Stimulated activated CD4-positive, alpha-beta T cell treated with anti-CD3 and anti-CD28 coated beads, Interleukin-15, amount 100 ng/mL, for 24 hours (primary cell): Measurements from ENCODE around the gene MAML3.

Experiments used
- DNase-seq: peaks from one replicate; pipeline ENCODE4 v3.0.0-alpha.2; 2020

MAML3 gene

GRCh38 chr4:139853309-139853708, 300.7 kb downstream of the MAML3 start:
- DNase-seq = no peak

- no peak for DNase-seq
Measured at GRCh38 chr4:139852612-139853269, 301.2 kb downstream of the MAML3 start.

GRCh38 chr4:139851639-139852038, 302.3 kb downstream of the MAML3 start:
- DNase-seq = no peak

GRCh38 chr4:139851133-139851532, 302.9 kb downstream of the MAML3 start:
- DNase-seq = no peak

GRCh38 chr4:139849219-139849618, 304.8 kb downstream of the MAML3 start:
- no peak for DNase-seq

- DNase-seq = no peak
Measured at GRCh38 chr4:139848028-139848427, 306.0 kb downstream of the MAML3 start.

GRCh38 chr4:139847602-139848001, 306.4 kb downstream of the MAML3 start:
- DNase-seq = no peak

GRCh38 chr4:139846766-139847165, 307.2 kb downstream of the MAML3 start:
- DNase-seq = no peak

GRCh38 chr4:139845453-139846093, 308.4 kb downstream of the MAML3 start:
- no peak for DNase-seq

GRCh38 chr4:139844459-139845036, 309.4 kb downstream of the MAML3 start:
- DNase-seq = no peak

GRCh38 chr4:139844057-139844456, 309.9 kb downstream of the MAML3 start:
- no peak for DNase-seq

- no peak for DNase-seq
Measured at GRCh38 chr4:139843641-139844040, 310.3 kb downstream of the MAML3 start.

GRCh38 chr4:139841464-139842195, 312.4 kb downstream of the MAML3 start:
- no peak for DNase-seq

GRCh38 chr4:139840773-139841172, 313.2 kb downstream of the MAML3 start:
- DNase-seq = no peak

- DNase-seq = no peak
Measured at GRCh38 chr4:139839403-139840031, 314.5 kb downstream of the MAML3 start.

- no peak for DNase-seq
Measured at GRCh38 chr4:139838811-139839210, 315.2 kb downstream of the MAML3 start.

- DNase-seq = no peak
Measured at GRCh38 chr4:139834981-139835391, 319.0 kb downstream of the MAML3 start.

- no peak for DNase-seq
Measured at GRCh38 chr4:139834226-139834662, 319.7 kb downstream of the MAML3 start.

GRCh38 chr4:139833151-139833910, 320.7 kb downstream of the MAML3 start:
- no peak for DNase-seq

- no peak for DNase-seq
Measured at GRCh38 chr4:139828966-139829664, 324.9 kb downstream of the MAML3 start.

GRCh38 chr4:139826426-139826825, 327.6 kb downstream of the MAML3 start:
- DNase-seq = no peak

- no peak for DNase-seq
Measured at GRCh38 chr4:139825523-139826014, 328.4 kb downstream of the MAML3 start.
